ENCODE data around the gene MED14.

MED14 gene

GRCh38 chrX:40721489-40722106, 13.7 kb downstream of the MED14 start:
- CTCF ChIA-PET = interaction anchor here (1.1 to 1.4 kb wide), 3 partner anchors 13 to 32 kb away, joined by 3 to 6 read pairs (median 3); no protein-coding TSS in a partner anchor

GRCh38 chrX:40720792-40721191, 14.6 kb downstream of the MED14 start:
- no peak for DNase-seq (ENCODE audit: extremely low spot score)
- ChIA-PET CTCF (interaction anchor here (1.1 to 1.4 kb wide), 3 partner anchors 13 to 31 kb away, joined by 3 to 6 read pairs (median 3); no protein-coding TSS in a partner anchor), POLR2A (no interaction called here)
- TF ChIP-seq CTCF (IDR thresholded peaks at IDR 0.05; ENCODE audit: control extremely low read depth, extremely low read depth, low read depth, missing control alignments) = no peak

More at GRCh38 chrX:40721489-40722106, 13.7 kb downstream of the MED14 start:
- DNase-seq (ENCODE audit: extremely low spot score) = no peak
- POLR2A ChIA-PET = no interaction called here
- no peak for TF ChIP-seq CTCF (IDR thresholded peaks at IDR 0.05; ENCODE audit: control extremely low read depth, extremely low read depth, low read depth, missing control alignments)

GRCh38 chrX:40720339-40720738, 15.0 kb downstream of the MED14 start:
- no peak for TF ChIP-seq CTCF (IDR thresholded peaks at IDR 0.05; ENCODE audit: control extremely low read depth, extremely low read depth, low read depth, missing control alignments)
- POLR2A ChIA-PET = no interaction called here
- CTCF ChIA-PET = interaction anchor here (1.1 to 1.4 kb wide), 3 partner anchors 12 to 31 kb away, joined by 3 to 6 read pairs (median 3); no protein-coding TSS in a partner anchor
- no peak for DNase-seq (ENCODE audit: extremely low spot score)

- TF ChIP-seq CTCF (IDR thresholded peaks at IDR 0.05; ENCODE audit: control extremely low read depth, extremely low read depth, low read depth, missing control alignments) = no peak
- ChIA-PET CTCF (no interaction called here), POLR2A (no interaction called here)
- no peak for DNase-seq (ENCODE audit: extremely low spot score)
These were observed 15.6 kb downstream of the MED14 start for GRCh38 chrX:40719731-40720130.

GRCh38 chrX:40719218-40719617, 16.1 kb downstream of the MED14 start:
- TF ChIP-seq CTCF (IDR thresholded peaks at IDR 0.05; ENCODE audit: control extremely low read depth, extremely low read depth, low read depth, missing control alignments) = no peak
- ChIA-PET POLR2A (no interaction called here), CTCF (no interaction called here)
- no peak for DNase-seq (ENCODE audit: extremely low spot score)

- CTCF ChIA-PET = interaction anchor here (0.7 to 1.5 kb wide), 3 partner anchors 23 to 85 kb away, joined by 3 to 4 read pairs (median 3); no protein-coding TSS in a partner anchor
- no peak for TF ChIP-seq CTCF (IDR thresholded peaks at IDR 0.05; ENCODE audit: control extremely low read depth, extremely low read depth, low read depth, missing control alignments)
- DNase-seq (ENCODE audit: extremely low spot score) = no peak
- POLR2A ChIA-PET = no interaction called here
These were observed 25.9 kb downstream of the MED14 start for GRCh38 chrX:40709395-40709794.
